MM.1S (cell line): ENCODE data around the gene TSPAN11.

ENCODE experiments used
- EZH2phosphoT487 ChIP-seq: fragments of 300-600 bp; sonication (generic); IDR thresholded peaks from 2 replicates; pipeline ENCODE4 v1.6.1; 2018; ENCODE audit warnings: antibody characterized with exemption, low read length
- TF ChIP-seq, protein P1 (sequence below): fragments of 300-600 bp; sonication (generic); IDR thresholded peaks from 2 replicates; pipeline ENCODE4 v1.5.1; 2016; ENCODE audit warnings: antibody characterized with exemption, low read length, mixed read lengths

DNA sequence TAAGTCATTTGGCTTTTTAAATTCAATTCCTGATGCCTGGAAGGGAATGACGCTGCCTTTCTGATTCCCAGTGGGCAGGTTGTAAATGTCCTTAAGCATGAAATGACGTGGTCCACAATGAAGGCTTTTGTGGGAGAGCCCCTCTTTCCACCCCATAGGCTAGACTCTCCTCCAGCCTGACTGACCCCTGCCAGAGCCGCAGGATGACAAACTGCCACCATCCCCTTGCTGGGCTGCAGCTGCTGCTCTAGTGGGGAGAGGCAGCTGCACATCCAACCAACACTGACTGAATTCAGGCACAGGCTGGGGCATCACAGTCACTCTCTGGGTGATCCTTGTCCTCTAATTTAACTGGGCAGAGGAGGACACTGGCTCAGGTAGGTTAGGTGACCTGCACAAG, 6.3 kb downstream of the TSPAN11 start:
- TF ChIP-seq, protein P1, sequence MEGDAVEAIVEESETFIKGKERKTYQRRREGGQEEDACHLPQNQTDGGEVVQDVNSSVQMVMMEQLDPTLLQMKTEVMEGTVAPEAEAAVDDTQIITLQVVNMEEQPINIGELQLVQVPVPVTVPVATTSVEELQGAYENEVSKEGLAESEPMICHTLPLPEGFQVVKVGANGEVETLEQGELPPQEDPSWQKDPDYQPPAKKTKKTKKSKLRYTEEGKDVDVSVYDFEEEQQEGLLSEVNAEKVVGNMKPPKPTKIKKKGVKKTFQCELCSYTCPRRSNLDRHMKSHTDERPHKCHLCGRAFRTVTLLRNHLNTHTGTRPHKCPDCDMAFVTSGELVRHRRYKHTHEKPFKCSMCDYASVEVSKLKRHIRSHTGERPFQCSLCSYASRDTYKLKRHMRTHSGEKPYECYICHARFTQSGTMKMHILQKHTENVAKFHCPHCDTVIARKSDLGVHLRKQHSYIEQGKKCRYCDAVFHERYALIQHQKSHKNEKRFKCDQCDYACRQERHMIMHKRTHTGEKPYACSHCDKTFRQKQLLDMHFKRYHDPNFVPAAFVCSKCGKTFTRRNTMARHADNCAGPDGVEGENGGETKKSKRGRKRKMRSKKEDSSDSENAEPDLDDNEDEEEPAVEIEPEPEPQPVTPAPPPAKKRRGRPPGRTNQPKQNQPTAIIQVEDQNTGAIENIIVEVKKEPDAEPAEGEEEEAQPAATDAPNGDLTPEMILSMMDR, result no peak
- TF ChIP-seq EZH2phosphoT487, result no peak
